GM18511 (cell line): ENCODE data around the gene ZKSCAN2.
A peak's percentile ranks its signal among the peaks of the same experiment; 100 is the strongest.

ENCODE experiments used
- ATAC-seq: cut with Tn5 transposase; IDR thresholded peaks from one replicate; pipeline ENCODE4 v1.9.1; 2021; ENCODE audit warnings: mild to moderate bottlenecking, moderate library complexity; ENCODE audit not compliant: unreplicated experiment

ZKSCAN2 gene

GRCh38 chr16:25257470-25257955, at the start of gene ZKSCAN2:
TSS of gene ZKSCAN2 (minus strand) at chr16:25257845. CDS start at chr16:25257127, 718 bp downstream.
- peak; percentile 84 for ATAC-seq

- ATAC-seq: no peak
These were observed 42.3 kb upstream of the ZKSCAN2 start for GRCh38 chr16:25299792-25300590.

GRCh38 chr16:25298165-25298872, 40.7 kb upstream of the ZKSCAN2 start:
- ATAC-seq: no peak

GRCh38 chr16:25297151-25297787, 39.6 kb upstream of the ZKSCAN2 start:
- ATAC-seq: no peak

- ATAC-seq: no peak
These were observed 33.9 kb upstream of the ZKSCAN2 start for GRCh38 chr16:25291580-25291979.

- no peak for ATAC-seq
These were observed 31.8 kb upstream of the ZKSCAN2 start for GRCh38 chr16:25289466-25289865.

- no peak for ATAC-seq
These were observed 21.8 kb upstream of the ZKSCAN2 start for GRCh38 chr16:25279491-25279890.

- no peak for ATAC-seq
These were observed 13.8 kb upstream of the ZKSCAN2 start for GRCh38 chr16:25271421-25271820.

- no peak for ATAC-seq
These were observed 12.9 kb upstream of the ZKSCAN2 start for GRCh38 chr16:25270577-25270976.

GRCh38 chr16:25269879-25270278, 12.2 kb upstream of the ZKSCAN2 start:
- no peak for ATAC-seq

GRCh38 chr16:25265968-25266367, 8.3 kb upstream of the ZKSCAN2 start:
- no peak for ATAC-seq

- no peak for ATAC-seq
These were observed 7.0 kb upstream of the ZKSCAN2 start for GRCh38 chr16:25264597-25264996.

- ATAC-seq: no peak
These were observed 2.8 kb upstream of the ZKSCAN2 start for GRCh38 chr16:25260416-25260815.

- no peak for ATAC-seq
These were observed 1.2 kb upstream of the ZKSCAN2 start for GRCh38 chr16:25258861-25259179.

- peak; percentile 55 for ATAC-seq
These were observed 563 bp upstream of the ZKSCAN2 start for GRCh38 chr16:25257956-25258860.

GRCh38 chr16:25256695-25257469, 763 bp downstream of the ZKSCAN2 start:
- peak; percentile 9 for ATAC-seq

GRCh38 chr16:25253322-25253721, 4.3 kb downstream of the ZKSCAN2 start:
- ATAC-seq: no peak

- no peak for ATAC-seq
These were observed 7.2 kb downstream of the ZKSCAN2 start for GRCh38 chr16:25250467-25250866.

- ATAC-seq: no peak
These were observed 21.7 kb downstream of the ZKSCAN2 start for GRCh38 chr16:25235991-25236390.

GRCh38 chr16:25228372-25228771, 29.3 kb downstream of the ZKSCAN2 start:
- ATAC-seq: no peak
